GM19239 (cell line): ENCODE measurements around the gene VAMP5.
"Not testable (repeated sequence)": the region's sequence is repeated elsewhere in the genome, so short reads cannot be mapped to it uniquely, and the experiment has no call there.

Experiments used
- DNase-seq: peaks from one replicate; pipeline ENCODE4 v3.0.0; 2011; ENCODE audit warnings: low spot score; ENCODE audit not compliant: insufficient read length
- FAIRE-seq: peaks from 2 replicates; lab custom pipeline; 2011; peaks lifted over from hg19 to GRCh38; lab: Jason Lieb, UNC

VAMP5 gene

DNA sequence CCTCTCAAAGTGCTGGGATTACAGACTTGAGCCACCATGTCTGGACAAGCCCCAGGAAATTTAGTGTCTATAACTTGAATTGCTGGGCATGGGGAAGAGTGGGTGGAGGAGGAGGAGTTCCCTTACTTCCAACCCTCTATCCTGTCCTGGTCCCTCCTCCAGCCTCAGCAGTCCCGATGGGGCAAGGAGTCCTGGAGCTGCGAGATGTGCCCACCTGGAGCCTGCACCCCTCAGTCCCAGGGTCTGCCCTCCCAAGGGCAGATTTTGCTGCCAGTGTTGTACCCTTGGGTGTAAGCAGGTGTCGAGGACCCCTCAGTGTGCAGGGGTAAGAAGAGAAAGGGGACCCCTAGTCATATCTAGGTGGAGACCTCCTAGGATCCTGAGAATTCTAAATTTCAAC lies 4.0 kb upstream of the VAMP5 start:
- DNase-seq, result no peak
- no peak for FAIRE-seq

DNA sequence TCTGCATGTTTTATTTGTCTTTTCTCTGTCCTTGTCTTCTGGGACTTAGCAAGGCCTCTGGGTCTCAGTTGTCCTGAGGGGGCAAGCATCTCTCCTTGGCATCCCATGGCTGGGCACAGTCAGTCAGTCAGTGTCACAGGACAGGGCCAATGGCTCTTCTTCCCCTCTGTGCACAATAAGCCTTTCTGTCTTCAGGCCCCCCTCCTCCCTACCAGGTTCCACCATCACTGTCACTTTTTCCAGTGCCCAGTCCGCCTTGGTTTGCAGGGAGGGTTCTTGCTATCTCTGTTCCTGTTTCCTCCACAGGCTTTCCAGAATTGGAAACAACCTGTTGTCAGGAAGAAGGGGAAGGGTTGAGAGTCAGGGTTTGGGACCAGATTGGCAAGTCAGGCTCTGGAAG lies 1.7 kb upstream of the VAMP5 start:
- DNase-seq, result no peak
- no peak for FAIRE-seq

DNA sequence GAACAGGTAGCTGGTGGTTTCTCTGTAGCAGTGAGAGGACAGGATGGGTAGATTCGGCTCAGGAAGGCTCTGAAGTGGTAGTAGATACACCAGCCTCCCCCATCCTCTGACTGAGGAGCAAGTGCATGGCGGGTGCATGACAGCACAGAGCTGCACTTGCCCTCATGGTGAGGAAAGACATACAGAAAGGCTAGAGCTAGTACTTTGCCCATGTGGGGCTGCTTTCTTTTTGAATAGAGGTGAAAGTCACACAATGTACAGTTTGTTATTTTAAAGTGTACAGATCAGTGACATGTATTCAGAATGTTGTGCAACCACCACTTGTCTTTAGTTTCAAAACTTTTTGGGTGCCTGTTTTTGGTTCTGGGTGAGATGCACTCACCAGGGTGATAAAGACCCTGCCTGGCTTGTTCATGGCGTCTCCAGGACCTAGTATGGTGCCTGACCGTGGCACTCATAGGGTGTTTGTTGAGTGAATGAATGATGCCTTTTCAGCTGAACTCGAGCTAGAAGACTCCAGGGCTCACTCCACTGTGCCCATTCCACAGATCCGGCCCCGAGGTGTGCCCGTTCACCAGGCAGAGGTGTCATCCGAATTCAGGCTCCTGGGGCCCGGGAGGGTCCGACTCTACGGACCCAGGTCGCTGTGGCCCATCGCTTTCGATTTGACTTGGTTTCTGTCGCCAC lies 421 bp upstream of the VAMP5 start:
- FAIRE-seq, result no peak

DNA sequence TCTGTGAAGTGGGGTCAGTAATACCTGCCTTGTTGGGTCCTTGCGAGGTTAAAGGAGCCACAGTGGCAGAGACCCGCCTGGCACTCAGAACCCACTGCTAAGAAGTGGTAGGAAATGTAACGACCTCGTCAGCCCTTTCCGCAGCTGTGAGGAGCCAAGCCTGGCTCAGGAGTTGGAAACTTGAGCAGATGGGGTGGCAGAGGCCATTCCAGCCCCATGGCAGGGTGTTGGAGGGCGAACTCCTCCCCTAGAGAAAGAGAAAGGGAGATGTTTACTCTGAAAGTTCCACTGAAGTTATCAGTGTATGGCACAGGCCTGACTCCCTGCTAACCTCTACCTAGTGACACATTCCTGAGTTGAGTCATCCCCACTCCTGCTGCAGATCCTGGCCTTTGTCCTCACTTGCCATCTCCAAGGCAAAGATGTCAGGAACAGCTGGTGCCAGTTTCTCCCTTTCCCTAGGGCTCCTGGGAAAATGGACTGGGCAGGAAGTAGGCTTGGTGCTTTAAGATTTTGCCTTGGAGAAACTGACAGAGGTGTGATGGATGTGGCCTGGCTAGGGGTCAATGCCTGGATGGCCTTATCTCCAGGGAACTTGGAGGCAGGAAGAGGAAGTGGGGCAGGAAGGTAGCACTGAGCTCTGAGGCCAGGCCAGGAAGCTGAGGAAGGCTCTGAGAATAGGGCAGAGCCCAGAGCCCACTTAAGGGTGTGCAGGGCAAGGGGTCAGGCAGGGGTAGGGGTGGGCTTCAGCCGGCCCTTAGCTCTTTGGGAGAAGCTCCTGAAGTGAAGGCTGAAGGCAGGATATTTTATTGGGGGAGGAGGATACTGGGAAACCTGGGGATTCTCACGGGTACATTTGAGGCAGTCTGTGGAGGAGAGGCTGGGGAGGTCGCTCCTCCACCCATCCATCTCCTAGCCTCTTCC lies 888 bp downstream of the VAMP5 start:
- FAIRE-seq, result peak; percentile 74
- DNase-seq, result no peak

More for the DNA sequence above, 421 bp upstream of the VAMP5 start:
- DNase-seq, result no peak

DNA sequence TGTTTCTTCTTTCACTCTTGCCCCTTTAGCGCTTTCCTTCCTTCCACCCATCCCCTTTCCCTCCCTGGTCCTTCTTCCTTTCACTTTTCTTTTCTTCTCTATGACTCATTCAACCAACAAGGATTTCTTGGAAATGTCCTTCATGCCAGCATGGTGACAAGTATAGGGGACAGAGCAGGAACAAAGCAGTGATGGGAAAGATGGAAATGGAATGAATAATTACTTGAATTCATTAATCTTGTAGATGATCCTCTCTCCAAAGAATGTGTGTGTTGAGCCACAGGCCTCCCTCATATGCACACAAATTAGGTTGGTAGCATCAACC lies 1.5 kb downstream of the VAMP5 start:
- FAIRE-seq (no peak), DNase-seq (no peak)

DNA sequence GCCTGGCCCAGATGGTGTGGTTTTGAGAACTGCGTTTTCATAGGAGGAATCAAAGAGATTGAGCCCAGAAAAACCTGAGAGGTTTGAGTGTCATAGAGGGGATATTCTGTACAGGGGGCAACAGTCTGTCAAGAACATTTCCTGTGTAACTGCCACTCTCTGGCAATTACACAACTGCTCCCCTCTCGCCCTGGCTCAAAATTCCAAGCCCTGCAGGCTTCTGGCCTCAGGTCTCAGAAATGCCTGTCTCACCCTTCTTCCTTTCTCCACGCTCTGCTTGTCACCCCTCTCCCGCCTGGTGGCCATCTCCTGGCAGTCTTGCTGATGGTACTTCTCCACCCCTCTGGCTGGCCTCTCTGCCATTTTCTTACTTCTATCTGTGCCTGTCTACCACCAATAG lies 4.0 kb downstream of the VAMP5 start:
- FAIRE-seq (no peak), DNase-seq (no peak)

DNA sequence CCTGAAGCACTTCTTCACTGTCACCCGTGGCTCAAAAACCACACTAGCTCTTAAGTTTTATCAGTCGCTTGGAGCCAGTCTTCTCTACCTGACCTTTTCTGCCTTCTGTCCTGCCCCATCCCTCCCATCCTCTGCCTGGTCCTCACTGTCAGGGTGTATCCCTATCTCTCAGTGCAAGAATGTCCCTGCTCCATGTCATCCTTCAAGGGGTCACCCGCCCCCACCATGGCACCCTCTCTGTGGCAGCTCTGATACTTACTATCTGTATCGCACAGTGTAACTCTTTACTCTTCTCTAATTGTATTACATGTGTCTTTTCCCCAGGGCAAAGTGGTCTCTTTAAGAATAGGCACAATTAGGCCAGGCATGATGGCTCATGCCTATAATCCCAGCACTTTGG lies 4.4 kb downstream of the VAMP5 start:
- DNase-seq, result no peak
- no peak for FAIRE-seq

DNA sequence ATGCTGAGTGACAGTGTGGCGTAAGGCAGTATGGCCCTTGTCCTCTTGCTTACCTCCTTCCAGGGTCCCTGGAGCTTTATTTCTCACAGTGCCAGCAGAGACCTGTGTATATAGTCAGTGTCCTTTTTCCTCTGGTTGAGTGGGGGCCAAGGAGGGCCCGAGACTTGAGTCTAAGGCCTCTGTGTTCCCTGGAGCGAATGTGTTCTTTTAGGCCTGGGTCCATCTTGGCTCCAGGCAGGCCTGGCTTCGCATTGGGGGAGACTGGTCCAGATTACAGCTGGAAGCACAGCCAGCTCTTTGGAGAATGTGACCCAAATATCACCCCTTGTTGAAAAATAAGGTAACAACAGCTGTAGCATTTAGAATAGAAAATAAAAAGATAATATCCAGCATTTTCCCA lies 5.0 kb downstream of the VAMP5 start:
- FAIRE-seq, result no peak
- DNase-seq, result no peak

DNA sequence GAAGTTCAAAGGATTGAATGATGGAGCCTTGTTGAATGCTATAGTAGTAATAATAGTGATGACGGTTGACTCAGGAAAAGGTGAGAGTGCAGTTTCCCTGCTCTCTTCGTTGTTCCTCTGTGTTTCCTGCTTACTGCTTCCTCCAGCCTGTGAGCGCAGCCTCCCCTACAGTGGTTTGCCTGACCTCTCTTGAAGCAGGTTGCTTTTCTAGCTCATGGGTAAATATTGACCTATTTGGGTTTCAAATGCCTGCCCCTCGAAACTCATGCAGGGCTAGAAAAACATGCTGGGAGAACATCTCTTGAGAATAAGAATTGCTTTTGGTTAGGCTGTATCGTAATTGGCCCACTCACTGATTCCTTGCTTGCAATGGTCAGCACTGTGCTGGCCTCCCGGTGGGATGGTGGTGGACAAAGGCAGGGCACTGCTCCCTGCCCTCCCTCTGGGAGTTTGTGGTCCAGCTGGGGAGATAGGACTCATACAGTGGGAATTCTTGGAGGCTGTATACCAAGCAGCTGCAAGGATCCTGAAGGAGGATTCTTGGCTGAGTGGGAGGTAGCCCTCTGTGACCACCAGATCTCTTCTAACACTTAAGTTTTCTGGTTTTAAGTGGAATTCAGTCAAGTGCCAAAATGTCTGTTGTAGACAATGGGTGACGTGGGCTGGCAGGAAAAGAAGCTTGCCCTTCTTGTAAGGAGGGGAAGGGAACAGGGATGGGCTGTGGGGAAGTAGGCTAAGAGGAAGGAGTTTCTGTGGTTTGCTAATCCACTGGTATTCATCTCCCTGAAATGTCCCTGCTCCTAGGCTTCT lies 6.0 kb downstream of the VAMP5 start:
- DNase-seq, result no peak
- no peak for FAIRE-seq

DNA sequence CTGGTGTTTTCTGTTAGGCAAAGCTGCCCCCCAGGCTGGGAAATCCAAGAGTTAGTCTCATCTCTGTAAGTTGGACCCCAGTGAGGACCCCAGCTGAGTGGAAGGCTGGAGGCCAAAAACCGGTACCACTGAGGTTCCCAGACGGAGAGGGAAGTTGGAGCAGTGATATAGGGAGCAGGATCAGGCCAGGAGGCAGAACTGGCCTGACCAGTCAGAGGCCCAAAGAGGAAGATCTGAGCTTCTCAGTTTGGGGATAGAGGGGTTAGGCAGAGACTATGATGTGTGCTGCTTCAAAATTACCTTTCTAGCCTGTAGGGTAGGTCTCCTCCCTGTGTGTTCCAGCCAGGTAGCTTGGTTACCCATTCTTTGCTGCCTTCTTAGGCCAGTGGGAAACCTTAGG lies 6.7 kb downstream of the VAMP5 start:
- FAIRE-seq (no peak), DNase-seq (no peak)

DNA sequence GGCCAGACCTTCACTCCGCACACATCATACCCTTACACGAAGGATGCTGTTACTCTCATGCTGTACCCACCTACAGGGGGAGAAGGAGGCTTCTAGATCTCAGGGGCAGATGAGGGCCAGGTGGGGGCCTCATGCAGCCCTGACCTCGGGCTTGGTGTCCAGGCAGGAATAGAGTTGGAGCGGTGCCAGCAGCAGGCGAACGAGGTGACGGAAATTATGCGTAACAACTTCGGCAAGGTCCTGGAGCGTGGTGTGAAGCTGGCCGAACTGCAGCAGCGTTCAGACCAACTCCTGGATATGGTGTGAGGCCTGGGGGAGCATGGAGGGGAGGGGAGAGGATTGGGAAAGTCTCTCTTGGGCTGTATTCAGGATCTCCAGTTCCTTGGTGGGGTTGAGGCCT lies 7.3 kb downstream of the VAMP5 start:
- DNase-seq, result no peak
- FAIRE-seq, result no peak

DNA sequence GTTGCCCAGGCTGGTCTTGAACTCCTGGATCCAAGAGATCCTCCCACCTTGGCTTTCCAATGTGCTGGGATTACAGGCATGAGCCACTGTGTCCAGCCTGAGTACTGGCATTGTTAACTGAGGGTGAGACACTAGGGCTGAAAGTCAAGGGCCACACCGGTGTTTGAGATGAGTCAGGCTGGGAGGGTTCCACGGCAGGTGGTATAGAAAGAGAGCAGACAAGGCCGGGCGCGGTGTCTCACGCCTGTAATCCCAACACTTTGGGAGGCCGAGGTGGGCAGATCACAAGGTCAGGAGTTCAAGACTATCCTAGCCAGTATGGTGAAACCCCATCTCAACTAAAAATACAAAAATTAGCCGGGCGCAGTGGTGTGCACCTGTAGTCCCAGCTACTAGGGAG lies 8.1 kb downstream of the VAMP5 start:
- not testable (repeated sequence) for FAIRE-seq, DNase-seq

DNA sequence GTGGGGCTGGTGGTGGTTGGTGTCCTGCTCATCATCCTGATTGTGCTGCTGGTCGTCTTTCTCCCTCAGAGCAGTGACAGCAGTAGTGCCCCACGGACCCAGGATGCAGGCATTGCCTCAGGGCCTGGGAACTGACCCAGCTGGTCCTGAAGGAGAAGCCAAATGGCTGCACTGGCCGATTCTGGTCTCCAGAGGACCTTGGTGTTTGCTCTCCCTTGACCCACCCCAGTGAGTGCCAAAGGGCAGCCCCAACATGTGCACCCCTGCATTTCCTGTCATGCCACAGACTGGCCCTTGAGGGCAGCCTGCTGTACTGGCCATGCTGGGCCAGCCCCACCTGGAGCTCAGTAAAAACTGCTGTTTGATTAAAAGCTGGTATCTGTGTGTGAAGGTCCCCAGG lies 8.8 kb downstream of the VAMP5 start:
- no peak for DNase-seq
- FAIRE-seq, result no peak

DNA sequence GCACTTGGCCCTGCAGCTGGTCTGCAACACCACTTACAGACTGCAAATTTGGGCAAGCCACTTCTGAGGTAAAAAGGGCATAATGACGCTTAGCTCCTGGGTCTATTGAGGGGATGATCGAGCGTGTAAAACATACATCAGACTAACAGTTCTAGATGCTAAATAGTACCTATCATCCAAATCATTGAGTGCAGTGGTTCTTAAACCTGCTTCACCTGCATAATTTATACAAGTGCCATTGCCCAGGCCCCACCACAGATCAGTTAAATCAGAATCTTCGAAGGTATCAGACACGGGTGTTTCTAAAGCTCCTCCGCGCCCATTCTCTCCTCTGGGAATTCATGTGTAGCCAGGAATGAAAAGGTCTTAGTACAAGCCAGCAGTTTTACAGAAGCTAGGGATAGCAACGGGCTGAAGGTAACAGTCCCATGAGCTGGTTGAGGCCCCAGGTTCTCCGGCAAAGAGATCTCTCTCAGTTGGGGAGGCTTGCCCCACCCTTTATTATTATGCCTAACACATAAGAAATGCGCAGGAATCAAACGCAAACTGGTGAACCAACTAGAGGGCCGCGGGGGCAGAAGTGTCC lies 10.6 kb downstream of the VAMP5 start:
- no peak for FAIRE-seq

DNA sequence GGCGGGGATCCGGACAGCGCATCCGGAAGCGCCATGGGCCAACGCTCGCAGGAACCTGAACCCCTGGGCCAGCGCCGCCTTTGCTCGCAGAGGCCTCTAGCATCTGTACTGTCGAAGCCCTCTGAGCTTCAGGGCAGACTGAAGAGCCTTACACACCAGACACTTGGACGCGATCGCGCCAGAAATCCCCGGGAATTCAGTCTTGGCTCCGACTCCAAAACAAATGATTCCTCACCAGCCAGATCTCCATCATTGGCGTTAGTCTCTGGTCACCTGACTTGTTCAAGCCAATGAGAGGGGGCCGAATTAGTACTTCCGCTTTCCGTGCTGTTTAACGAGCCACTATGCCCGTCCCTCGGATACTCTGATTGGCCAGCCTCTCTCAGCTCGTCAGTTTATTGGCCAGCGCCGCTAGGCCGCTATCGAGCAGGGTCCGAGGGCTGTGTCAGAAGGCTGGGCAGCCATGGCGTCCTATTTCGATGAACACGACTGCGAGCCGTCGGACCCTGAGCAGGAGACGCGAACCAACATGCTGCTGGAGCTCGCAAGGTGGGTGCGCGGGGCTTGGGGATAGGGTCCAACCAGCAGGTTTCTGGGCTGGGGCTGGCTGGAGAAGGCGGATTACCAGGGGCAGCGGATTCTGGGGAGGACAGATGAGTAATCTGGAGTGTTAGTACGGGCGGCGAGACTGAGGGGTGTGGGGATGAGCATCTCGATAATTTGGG lies 11.2 kb downstream of the VAMP5 start, which contains the start of gene RNF181:
Gene RNF181, plus strand, starts transcription at position 445 of the 725 bp plus-strand sequence. Its CDS starts 19 bp downstream, at position 464.
- DNase-seq (peak; percentile 95), FAIRE-seq (peak; percentile 99)

More for the DNA sequence above, 10.6 kb downstream of the VAMP5 start:
- no peak for DNase-seq

DNA sequence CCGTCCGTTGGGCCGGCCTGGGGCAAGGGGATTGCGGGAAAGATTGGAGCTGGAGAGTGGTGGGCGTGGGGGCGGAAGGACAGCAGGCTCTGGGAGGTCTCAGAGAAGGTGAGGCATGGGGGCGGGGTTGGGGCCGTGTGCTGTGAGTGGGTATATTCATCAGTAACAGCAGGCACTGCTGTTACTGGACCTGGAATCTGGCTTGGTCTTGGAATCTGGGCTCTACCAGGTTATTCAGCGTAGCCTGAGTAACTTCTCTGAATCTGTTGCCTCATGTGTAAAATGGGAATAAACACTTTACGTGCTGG lies 11.7 kb downstream of the VAMP5 start:
- peak; percentile 23 for FAIRE-seq
- no peak for DNase-seq

DNA sequence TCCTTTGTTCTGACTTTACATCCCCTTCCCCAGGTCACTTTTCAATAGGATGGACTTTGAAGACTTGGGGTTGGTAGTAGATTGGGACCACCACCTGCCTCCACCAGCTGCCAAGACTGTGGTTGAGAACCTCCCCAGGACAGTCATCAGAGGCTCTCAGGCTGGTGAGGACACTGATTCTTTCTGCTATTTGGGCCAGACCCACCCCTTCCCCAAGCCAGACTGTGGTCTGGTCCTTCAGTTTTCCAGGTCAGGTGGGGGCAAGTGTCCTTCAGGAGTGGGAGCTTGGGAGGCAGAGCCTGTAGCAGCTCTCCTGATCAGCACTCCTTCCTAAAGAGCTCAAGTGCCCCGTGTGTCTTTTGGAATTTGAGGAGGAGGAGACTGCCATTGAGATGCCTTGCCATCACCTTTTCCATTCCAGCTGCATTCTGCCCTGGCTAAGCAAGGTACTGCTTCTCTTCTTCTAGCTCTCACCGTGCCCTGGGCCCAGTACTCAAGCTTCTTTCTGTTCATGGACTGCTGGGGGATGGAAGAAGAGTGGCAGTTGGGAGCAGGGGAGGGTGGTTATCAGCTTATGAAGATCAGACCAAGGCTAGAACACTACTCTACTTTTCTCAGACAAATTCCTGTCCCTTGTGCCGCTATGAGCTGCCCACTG lies 12.4 kb downstream of the VAMP5 start:
- DNase-seq (no peak), FAIRE-seq (no peak)

DNA sequence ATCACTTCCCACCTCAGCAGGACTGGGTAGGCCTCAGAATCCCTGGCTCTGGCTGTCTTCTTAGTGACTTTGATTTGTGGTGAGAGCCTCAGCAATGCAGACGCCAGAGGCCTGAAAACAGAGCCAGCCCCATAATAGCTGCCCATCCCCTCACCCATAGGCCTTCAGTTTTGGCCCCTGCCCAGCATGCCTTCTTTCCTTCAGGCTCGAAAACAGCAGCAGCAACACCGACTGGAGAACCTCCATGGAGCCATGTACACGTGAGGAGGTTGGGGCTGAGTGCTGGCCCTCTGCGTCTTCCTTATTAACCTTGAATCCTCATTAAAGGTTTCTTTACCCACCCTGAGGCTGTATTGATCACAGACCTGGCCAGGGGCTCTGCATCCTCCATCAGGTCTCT lies 13.0 kb downstream of the VAMP5 start:
- FAIRE-seq (no peak), DNase-seq (no peak)

DNA sequence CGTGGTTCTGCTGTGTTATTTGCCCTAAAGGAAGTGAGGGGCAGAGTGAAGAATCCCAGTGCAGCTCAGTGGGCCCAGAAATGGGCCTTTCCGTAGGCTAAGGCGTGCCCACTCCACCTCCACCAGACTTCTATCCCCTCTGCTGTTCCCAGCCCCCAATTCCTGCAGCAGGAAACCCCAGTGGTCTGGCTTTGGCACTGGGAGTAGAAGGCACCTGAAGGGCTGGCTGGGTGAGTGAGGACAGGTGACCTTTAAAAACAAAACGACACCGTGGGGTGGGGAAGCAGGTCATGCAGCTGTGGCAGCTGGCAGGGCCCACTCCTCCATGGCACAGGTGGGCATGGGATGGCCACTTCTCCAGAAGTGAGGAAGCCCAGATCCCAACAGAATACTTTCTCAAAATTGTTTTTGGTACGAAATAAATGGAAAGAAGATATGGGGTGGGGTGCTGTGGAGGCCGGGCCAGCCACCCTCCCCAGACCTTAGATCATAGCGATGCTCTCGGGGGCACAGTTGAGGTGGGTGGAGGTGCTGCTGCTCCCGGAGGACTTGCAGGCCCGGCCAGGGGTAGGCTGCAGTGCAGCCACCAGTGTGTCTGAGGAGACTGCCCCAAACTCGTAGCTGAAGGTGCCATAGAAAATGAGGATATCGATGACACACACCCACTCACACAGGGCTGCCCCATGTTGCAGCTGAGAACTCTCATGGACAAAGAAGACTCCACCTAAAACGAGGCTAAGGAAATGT lies 14.5 kb downstream of the VAMP5 start:
- DNase-seq, result no peak
- no peak for FAIRE-seq
